Measurements from ENCODE around the gene NDP.

NDP gene

DNA sequence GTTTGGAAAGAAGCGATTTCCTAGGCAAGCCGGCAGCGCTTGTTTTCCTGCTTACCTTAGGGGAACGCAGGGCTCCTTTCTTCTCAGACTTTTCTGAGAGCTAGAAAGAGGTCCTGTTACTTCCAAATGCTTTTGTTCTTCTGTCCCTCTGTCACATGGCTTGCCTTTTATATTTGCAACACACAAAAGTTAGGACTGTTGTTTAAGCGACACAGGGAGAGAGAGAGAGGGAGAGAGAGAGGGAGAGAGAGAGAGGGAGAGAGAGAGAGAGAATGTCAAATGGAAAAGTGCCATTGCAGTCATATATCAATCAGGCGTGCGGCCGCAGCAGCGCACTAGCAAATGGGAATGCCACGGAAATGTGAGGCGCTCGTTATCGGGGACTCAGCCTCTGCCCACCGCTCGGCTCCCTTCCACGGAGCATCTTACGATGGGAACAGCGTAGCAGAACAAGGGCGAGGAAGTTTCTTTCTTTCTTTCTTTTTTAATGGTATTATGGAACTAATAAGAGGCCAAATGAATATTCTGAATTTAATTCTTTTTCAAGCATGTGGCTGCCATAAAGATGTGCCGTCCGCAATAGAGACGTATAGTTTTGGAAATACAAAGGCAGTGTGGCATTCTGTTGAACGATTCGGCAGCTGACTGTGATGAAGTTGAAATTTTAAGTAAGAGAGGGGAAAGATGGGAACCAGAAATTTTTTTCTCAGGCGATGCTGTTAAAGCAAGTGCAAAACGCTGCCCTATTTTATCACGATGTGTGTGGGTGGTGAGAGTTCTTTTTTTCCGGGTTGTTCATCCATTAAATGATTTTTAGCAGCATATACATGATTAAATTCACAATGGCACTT, at the start of gene NDP:
Gene NDP (minus strand): TSS at position 142 of the 851 bp plus-strand sequence. CDS start 14,745 bp downstream, outside the sequence.
- DNase-seq: no peak

- no peak for DNase-seq
Measured at GRCh38 chrX:44022964-44023363, 49.8 kb upstream of the NDP start.

GRCh38 chrX:44020693-44021092, 47.5 kb upstream of the NDP start:
- DNase-seq: no peak

- DNase-seq: no peak
Measured at GRCh38 chrX:44019911-44020310, 46.7 kb upstream of the NDP start.

- DNase-seq: no peak
Measured at GRCh38 chrX:44017676-44018075, 44.5 kb upstream of the NDP start.

GRCh38 chrX:44016906-44017305, 43.7 kb upstream of the NDP start:
- DNase-seq: no peak

- DNase-seq: no peak
Measured at GRCh38 chrX:44012484-44013096, 39.4 kb upstream of the NDP start.

- no peak for DNase-seq
Measured at GRCh38 chrX:44011506-44011905, 38.3 kb upstream of the NDP start.

- DNase-seq: no peak
Measured at GRCh38 chrX:44010626-44011025, 37.4 kb upstream of the NDP start.

- DNase-seq: no peak
Measured at GRCh38 chrX:44006081-44006480, 32.9 kb upstream of the NDP start.

DNA sequence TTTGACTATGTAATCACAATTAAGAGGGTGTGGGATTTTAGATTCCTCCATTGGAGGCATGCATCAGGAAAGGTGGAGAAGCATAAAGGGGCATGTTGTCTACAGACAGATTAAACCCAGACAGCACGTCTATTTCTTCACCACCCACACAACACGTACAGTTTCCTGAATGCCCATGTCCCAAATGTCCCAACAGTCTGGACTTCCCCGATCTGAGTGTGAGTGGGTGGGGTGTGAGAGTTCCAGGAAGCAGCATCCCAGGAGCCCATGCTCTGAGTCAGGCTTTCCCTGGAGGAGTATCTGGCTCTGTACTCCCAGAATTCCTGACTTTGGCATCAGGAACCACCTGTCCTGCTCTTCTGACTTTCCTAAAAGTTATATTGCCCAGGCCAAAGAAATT, 30.8 kb upstream of the NDP start:
- DNase-seq: no peak

- DNase-seq: no peak
Measured at GRCh38 chrX:44002567-44002966, 29.4 kb upstream of the NDP start.

DNA sequence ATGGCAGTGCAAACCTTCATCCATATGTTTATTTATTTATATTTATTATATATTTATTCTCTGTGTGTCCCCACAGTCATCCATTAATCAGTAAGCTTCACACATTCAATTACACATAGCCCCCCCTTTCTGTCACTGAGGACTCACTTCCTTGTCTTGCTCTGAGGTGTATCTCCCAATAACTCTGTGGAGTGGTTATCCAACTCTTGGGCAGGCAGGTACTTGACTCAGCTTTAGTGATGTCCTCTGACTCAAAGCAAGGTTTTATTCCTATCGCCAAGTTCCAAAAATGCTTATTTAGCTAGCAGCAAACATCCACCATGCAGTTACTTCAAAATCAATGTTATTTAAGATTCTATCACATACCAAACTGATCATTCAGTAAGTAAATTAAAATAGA, 25.2 kb upstream of the NDP start:
- no peak for DNase-seq

- DNase-seq: no peak
Measured at GRCh38 chrX:43996491-43996890, 23.3 kb upstream of the NDP start.

- DNase-seq: no peak
Measured at GRCh38 chrX:43986083-43986482, 12.9 kb upstream of the NDP start.

DNA sequence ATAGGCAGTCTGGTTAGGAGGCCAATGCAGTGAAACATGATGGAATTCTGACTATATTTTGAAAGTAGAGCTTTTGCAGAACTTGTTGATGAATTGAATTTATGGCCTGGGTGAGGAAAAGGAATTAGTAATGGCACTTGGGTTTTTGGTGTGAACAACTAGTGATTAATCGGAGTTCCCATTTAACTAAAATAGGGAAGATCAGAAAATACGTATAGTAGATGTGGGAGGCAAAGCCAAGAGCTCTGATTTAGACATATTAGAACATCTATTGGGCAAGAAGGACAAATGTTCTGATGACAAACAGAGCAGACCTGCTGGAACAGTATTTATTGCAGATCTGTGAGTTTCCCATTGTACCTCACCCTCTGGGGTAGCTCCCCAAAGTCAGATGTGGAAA, 12.3 kb upstream of the NDP start:
- DNase-seq: no peak

GRCh38 chrX:43978226-43978625, 5.0 kb upstream of the NDP start:
- no peak for DNase-seq

- DNase-seq: no peak
Measured at GRCh38 chrX:43976205-43976604, 3.0 kb upstream of the NDP start.

DNA sequence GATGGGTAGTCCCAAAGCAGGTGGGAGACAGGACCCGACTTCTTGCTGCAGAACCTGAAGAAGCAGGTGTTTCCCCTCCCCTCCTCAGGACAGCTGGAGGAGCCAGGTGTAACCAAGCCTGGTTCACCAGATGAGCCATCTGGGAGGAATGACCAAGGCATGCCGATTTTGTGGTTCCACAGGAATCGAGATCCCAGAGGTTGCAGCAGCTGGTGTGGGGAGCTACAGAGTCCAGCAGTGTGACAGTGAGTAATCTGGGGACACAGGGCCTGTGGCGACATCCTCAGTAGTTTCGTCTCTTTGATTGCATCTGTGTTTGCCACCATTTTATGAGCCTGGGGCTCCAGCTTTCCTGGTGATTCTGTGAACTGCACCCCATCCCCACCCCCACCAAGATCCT, 2.6 kb upstream of the NDP start:
- DNase-seq: no peak

DNA sequence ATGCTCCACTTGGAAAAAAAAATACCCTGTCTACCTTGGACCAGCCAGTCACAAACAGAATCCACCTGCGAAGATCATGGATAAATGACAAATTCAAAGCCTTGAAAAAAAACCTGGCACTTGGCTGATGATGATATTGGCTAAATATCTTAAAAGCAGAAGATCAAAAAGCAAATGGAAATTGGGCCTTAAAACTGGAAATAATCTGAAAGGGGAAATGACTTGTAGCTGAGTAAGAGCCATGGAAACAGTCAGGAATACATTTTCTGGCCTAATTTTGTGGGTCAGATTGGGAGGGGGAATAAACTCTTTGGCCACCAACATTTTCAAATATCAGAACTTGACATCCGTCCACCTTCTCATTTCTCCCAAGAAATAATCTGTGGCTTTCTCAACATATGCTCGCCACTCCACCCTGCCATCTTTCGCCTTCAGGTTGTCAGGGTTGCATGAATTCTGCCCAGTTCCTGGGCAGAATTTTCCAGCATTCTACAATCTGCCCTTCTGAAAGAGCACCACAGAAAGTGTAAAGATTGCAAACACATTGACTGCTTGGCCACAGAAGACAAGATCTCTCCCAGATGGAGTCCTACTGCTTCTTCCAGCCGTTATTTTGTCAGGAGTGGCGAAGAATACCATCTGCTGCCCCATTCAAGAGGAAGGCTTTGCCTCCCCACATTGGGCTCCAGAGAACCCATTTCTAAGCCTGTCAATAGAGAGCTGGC, 1.7 kb upstream of the NDP start:
- no peak for DNase-seq

GRCh38 chrX:43974100-43974475, 898 bp upstream of the NDP start:
- no peak for DNase-seq

- DNase-seq: no peak
Measured at GRCh38 chrX:43971966-43972961, 926 bp downstream of the NDP start.

DNA sequence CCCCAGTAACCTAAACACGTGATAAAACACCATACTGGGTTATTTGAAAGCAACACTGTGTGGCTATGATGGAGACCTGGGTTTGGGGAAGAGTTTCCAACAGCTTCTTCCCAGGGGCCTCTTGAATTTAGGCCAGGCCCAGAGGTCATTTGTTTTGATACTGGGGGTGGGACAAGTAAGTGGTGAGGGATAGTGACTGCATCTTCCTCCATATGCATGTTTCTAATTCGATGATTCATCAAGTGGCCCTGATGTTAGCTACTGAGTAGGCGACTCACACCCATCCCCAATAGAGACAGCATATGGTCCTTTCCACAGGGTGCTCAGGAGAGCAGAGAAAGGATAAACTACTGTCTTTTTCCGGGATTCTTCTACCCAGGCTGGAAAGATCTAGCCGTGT, 2.7 kb downstream of the NDP start:
- no peak for DNase-seq
